WTC11 (cell line): ENCODE measurements around the gene GID8. TPM values are rescaled to one million over a fixed set of nuclear protein-coding genes. Genes with fewer than 3 reads are reported as not detected.

Source experiments
- ATAC-seq: fragments of 200-7000 bp; cut with Tn5 transposase; 2 replicates; pipeline ENCODE4 v1.10.0; 2021; ENCODE audit warnings: mild to moderate bottlenecking, moderate library complexity
- CTCF ChIA-PET: fragments of 300-600 bp; sonication (Branson Sonifier 250); formaldehyde crosslinking; loops from one replicate; lab custom pipeline; 2021; ENCODE audit warnings: antibody characterized with exemption; lab: Charles Lee
- POLR2A ChIA-PET: fragments of 350-600 bp; sonication (Branson Sonifier 250); formaldehyde crosslinking; loops from one replicate; lab custom pipeline; 2021; ENCODE audit warnings: antibody characterized with exemption; lab: Charles Lee
- DNase-seq: peaks from one replicate; pipeline ENCODE4 v3.0.0; 2021; ENCODE audit warnings: low spot score
- H3K27ac Mint-ChIP-seq: 2 replicates; pipeline ENCODE4 v1.8.0; 2021; ENCODE audit warnings: mixed read lengths
- H3K27me3 Mint-ChIP-seq: 2 replicates; pipeline ENCODE4 v1.8.0; 2021; ENCODE audit warnings: low read depth, mild to moderate bottlenecking, moderate library complexity, mixed read lengths
- H3K36me3 Mint-ChIP-seq: 2 replicates; pipeline ENCODE4 v1.8.0; 2021; ENCODE audit warnings: mixed read lengths
- H3K4me1 Mint-ChIP-seq: 2 replicates; pipeline ENCODE4 v1.8.0; 2022; ENCODE audit warnings: mixed read lengths
- H3K4me3 Mint-ChIP-seq: 2 replicates; pipeline ENCODE4 v1.8.0; 2021; ENCODE audit warnings: mild to moderate bottlenecking, moderate library complexity, mixed read lengths
- H3K9me3 Mint-ChIP-seq: 2 replicates; pipeline ENCODE4 v1.8.0; 2021; ENCODE audit warnings: mixed read lengths
- AR ChIP-seq: fragments of 250-450 bp; sonication (Bioruptor Pico); IDR thresholded peaks from 2 replicates; pipeline ENCODE4 v1.9.0; 2021; ENCODE audit warnings: mild to moderate bottlenecking
- ARID4B ChIP-seq: sonication (generic); formaldehyde crosslinking; IDR thresholded peaks from 2 replicates; pipeline ENCODE4 v1.8.0; 2023; ENCODE audit warnings: missing genetic modification reagents, mild to moderate bottlenecking, borderline replicate concordance
- CREM ChIP-seq: sonication (generic); formaldehyde crosslinking; IDR thresholded peaks from 2 replicates; pipeline ENCODE4 v1.8.1; 2022; ENCODE audit warnings: mild to moderate bottlenecking, missing genetic modification reagents, moderate library complexity
- FOXP1 ChIP-seq: sonication (generic); formaldehyde crosslinking; IDR thresholded peaks from 2 replicates; pipeline ENCODE4 v1.8.0; 2022; ENCODE audit warnings: missing genetic modification reagents, mild to moderate bottlenecking, moderate library complexity, borderline replicate concordance
- HMGXB4 ChIP-seq: sonication (generic); formaldehyde crosslinking; IDR thresholded peaks from 2 replicates; pipeline ENCODE4 v1.8.1; 2023; ENCODE audit warnings: mild to moderate bottlenecking, moderate library complexity, missing genetic modification reagents
- MXD4 ChIP-seq: fragments of 250-450 bp; sonication (Bioruptor Pico); IDR thresholded peaks from 2 replicates; pipeline ENCODE4 v1.8.0; 2021; ENCODE audit warnings: mild to moderate bottlenecking, moderate library complexity, borderline replicate concordance
- NFE2L1 ChIP-seq: sonication (generic); formaldehyde crosslinking; IDR thresholded peaks from 2 replicates; pipeline ENCODE4 v1.8.1; 2023; ENCODE audit warnings: missing genetic modification reagents
- NR3C1 ChIP-seq: sonication (generic); formaldehyde crosslinking; conservative IDR thresholded peaks from 2 replicates; pipeline ENCODE4 v1.8.1; 2023; ENCODE audit warnings: low read depth, mild to moderate bottlenecking, missing genetic modification reagents
- OVOL2 ChIP-seq: fragments of 250-450 bp; sonication (Bioruptor Pico); IDR thresholded peaks from 2 replicates; pipeline ENCODE4 v1.9.0; 2021; ENCODE audit warnings: mild to moderate bottlenecking, borderline replicate concordance
- SP1 ChIP-seq: sonication (generic); formaldehyde crosslinking; conservative IDR thresholded peaks from 2 replicates; pipeline ENCODE4 v1.8.1; 2022; ENCODE audit warnings: missing genetic modification reagents
- ZNF219 ChIP-seq: sonication (generic); formaldehyde crosslinking; IDR thresholded peaks from 2 replicates; pipeline ENCODE4 v1.8.0; 2023; ENCODE audit warnings: missing genetic modification reagents, mild to moderate bottlenecking, borderline replicate concordance
- total RNA-seq: library from RNA; stranded (reverse); gene quantifications from 3 replicates; pipeline ENCODE4 v1.2.3, GENCODE V29; 2021
- TF ChIP-seq, protein P1 (sequence below): fragments of 250-450 bp; sonication (Bioruptor Pico); IDR thresholded peaks from 2 replicates; pipeline ENCODE4 v1.9.0; 2021; ENCODE audit warnings: moderate library complexity, mild to moderate bottlenecking, inconsistent platforms, borderline replicate concordance
- TF ChIP-seq, protein P2 (sequence below): sonication (generic); formaldehyde crosslinking; IDR thresholded peaks from 2 replicates; pipeline ENCODE4 v1.8.1; 2022; ENCODE audit warnings: missing genetic modification reagents, borderline replicate concordance
- TF ChIP-seq, protein P3 (sequence below): sonication (generic); formaldehyde crosslinking; IDR thresholded peaks from 2 replicates; pipeline ENCODE4 v1.8.0; 2022; ENCODE audit warnings: missing genetic modification reagents

Gene GID8
- total RNA-seq, 1 experiment from 2014 or later: 70.2 TPM

DNA sequence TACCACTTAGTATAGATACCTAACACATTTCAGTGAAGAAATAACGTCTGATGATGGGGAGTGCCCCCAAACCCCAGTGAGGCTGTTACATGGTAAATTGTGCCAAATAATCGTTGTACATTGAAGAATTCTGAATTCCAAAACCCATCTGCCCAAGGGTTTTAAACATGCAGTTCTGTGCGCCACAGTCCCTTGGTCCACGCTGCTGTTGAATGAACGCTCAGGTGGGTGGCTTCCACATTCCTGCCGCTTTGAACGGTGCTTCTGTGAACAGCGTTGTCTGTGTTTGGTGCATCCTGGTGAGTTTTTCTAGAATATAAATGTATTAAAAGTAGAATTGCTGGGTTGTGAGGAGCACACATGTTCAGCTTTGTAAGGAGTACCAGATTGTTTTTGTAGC, 2.9 kb downstream of the GID8 start:
- Mint-ChIP-seq H3K4me1 (peaks cover 24% of the 10 kb centered on the region), H3K27me3 (no peaks in the 10 kb centered on the region), H3K27ac (no peak overlapping the region; the same call in 1 of the 2 replicates), H3K9me3 (no peaks in the 10 kb centered on the region), H3K36me3 (peaks cover 47% of the 10 kb centered on the region), H3K4me3 (no peak overlapping the region)
- no peak for ATAC-seq
- TF ChIP-seq MXD4 (CRISPR knock-in tag): no peak
- no peak for TF ChIP-seq OVOL2
- no peak for TF ChIP-seq FOXP1 (CRISPR knock-in tag)
- TF ChIP-seq, protein P1, sequence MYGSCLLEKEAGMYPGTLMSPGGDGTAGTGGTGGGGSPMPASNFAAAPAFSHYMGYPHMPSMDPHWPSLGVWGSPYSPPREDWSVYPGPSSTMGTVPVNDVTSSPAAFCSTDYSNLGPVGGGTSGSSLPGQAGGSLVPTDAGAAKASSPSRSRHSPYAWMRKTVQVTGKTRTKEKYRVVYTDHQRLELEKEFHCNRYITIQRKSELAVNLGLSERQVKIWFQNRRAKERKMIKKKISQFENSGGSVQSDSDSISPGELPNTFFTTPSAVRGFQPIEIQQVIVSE (CRISPR knock-in tag): no peak
- no peak for TF ChIP-seq HMGXB4 (CRISPR knock-in tag)
- no peak for TF ChIP-seq NFE2L1 (CRISPR knock-in tag)
- no peak for TF ChIP-seq ARID4B (CRISPR knock-in tag)
- TF ChIP-seq ZNF219 (CRISPR knock-in tag): no peak
- no peak for TF ChIP-seq AR
- TF ChIP-seq SP1 (CRISPR knock-in tag): no peak
- no peak for TF ChIP-seq NR3C1 (CRISPR knock-in tag)
- CTCF ChIA-PET: no interaction called here
- POLR2A ChIA-PET: interaction anchor here (0.7 to 1.0 kb wide), 2 partner anchors 12 to 33 kb away, joined by 3 to 6 read pairs; no protein-coding TSS in a partner anchor
- no peak for DNase-seq

DNA sequence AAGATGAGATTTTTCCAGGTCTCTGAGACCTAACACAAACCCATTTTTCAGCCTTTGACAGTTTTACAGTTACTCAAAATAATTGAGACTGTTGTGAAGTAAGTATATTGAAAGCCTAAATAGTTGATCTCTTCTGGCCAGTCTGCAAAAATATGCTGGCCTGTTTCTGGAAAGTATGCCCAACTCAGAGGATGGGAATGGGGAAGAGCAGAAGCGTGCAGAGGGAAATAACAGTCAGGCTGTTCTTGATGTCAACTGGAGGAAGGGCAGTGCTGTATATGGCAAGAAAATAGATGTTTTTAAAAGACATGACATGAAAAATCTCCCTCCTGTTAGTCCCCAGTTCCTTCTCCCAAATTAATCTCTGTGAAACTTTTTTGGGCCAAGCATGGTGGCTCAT, 3.8 kb downstream of the GID8 start:
- no peak for TF ChIP-seq SP1 (CRISPR knock-in tag)
- TF ChIP-seq, protein P2, sequence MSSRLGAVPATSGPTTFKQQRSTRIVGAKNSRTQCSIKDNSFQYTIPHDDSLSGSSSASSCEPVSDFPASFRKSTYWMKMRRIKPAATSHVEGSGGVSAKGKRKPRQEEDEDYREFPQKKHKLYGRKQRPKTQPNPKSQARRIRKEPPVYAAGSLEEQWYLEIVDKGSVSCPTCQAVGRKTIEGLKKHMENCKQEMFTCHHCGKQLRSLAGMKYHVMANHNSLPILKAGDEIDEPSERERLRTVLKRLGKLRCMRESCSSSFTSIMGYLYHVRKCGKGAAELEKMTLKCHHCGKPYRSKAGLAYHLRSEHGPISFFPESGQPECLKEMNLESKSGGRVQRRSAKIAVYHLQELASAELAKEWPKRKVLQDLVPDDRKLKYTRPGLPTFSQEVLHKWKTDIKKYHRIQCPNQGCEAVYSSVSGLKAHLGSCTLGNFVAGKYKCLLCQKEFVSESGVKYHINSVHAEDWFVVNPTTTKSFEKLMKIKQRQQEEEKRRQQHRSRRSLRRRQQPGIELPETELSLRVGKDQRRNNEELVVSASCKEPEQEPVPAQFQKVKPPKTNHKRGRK: no peak
- TF ChIP-seq, protein P3, sequence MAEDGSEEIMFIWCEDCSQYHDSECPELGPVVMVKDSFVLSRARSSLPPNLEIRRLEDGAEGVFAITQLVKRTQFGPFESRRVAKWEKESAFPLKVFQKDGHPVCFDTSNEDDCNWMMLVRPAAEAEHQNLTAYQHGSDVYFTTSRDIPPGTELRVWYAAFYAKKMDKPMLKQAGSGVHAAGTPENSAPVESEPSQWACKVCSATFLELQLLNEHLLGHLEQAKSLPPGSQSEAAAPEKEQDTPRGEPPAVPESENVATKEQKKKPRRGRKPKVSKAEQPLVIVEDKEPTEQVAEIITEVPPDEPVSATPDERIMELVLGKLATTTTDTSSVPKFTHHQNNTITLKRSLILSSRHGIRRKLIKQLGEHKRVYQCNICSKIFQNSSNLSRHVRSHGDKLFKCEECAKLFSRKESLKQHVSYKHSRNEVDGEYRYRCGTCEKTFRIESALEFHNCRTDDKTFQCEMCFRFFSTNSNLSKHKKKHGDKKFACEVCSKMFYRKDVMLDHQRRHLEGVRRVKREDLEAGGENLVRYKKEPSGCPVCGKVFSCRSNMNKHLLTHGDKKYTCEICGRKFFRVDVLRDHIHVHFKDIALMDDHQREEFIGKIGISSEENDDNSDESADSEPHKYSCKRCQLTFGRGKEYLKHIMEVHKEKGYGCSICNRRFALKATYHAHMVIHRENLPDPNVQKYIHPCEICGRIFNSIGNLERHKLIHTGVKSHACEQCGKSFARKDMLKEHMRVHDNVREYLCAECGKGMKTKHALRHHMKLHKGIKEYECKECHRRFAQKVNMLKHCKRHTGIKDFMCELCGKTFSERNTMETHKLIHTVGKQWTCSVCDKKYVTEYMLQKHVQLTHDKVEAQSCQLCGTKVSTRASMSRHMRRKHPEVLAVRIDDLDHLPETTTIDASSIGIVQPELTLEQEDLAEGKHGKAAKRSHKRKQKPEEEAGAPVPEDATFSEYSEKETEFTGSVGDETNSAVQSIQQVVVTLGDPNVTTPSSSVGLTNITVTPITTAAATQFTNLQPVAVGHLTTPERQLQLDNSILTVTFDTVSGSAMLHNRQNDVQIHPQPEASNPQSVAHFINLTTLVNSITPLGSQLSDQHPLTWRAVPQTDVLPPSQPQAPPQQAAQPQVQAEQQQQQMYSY (CRISPR knock-in tag): no peak
- TF ChIP-seq CREM (CRISPR knock-in tag): no peak
- Mint-ChIP-seq H3K36me3 (peaks cover 56% of the 10 kb centered on the region), H3K27ac (peak overlapping the region; percentile 73), H3K27me3 (no peaks in the 10 kb centered on the region), H3K4me1 (peaks cover 24% of the 10 kb centered on the region), H3K4me3 (no peak overlapping the region), H3K9me3 (no peaks in the 10 kb centered on the region)
- ChIA-PET POLR2A (interaction anchor here (1.0 kb wide), 1 partner anchor 13 kb away, joined by 3 read pairs; no protein-coding TSS in a partner anchor), CTCF (no interaction called here)
- DNase-seq (no peak), ATAC-seq (no peak)
